Measurements from ENCODE around the gene AIPL1.

GRCh38 chr17:6392609-6393350 lies 42.1 kb downstream of the AIPL1 start:
- TF ChIP-seq POLR2A (IDR thresholded peaks at IDR 0.05; ENCODE audit: extremely low read depth, insufficient read length) (no peak), CTCF (IDR thresholded peaks at IDR 0.05; ENCODE audit: low read depth, low read length) (no peak), MYC (IDR thresholded peaks at IDR 0.05; ENCODE audit: low read depth, low read length) (no peak)
